UCSD-AML1 (cell line): Measurements from ENCODE around the gene PDE8A.
A peak's percentile ranks its signal among the peaks of the same experiment; 100 is the strongest.
"Not testable (repeated sequence)": the region's sequence is repeated elsewhere in the genome, so short reads cannot be mapped to it uniquely, and the experiment has no call there.

Experiments
- DNase-seq: peaks from one replicate; lab custom pipeline; 2025; ENCODE audit not compliant: unreplicated experiment; lab: John Stamatoyannopoulos, UW

The PDE8A gene

DNA sequence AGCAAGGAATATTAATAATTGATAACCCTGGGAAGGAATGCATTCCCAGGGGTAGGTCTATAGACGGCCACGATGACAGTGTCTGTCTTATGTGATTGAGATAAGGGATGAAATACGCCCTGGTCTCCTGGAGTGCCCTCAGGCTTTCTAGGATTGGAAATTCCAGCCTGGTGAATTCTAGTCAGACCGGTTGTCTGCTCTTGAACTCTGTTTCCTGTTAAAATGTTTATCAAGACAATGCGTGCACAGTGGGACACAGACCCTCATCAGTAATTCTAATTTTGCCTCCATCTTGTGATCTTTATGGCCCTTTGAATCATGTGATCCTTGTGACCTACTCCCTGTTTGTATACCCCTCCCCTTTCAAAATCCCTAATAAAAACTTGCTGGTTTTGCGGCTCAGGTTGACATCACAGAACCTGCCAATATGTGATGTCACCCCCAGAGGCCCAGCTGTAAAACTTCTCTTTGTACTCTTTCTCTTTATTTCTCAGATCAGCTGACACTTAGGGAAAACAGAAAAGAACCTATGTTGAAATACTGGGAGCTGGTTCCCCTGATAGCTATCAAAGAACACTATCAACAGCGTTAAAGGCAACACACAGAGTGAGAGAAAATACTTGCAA lies 183.3 kb downstream of the PDE8A start:
- no peak for DNase-seq

DNA sequence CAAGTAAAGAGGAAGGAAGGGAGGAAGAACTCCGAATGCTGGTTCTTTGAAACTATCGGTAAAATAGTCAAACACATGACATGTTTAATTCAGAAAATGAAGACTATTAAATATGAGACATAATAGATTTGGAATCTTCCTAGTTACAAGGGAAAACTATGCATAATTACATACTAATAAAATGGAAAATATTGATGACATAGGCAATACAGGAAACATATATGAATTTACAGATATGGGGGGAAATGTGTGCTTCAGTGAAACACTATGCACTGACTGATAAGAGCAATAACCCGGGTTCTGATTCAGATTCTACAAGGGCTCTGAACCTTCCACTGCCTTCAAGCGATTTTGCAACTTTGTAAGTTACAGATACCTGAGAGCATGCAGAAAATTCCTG lies 185.9 kb downstream of the PDE8A start:
- DNase-seq, result no peak

DNA sequence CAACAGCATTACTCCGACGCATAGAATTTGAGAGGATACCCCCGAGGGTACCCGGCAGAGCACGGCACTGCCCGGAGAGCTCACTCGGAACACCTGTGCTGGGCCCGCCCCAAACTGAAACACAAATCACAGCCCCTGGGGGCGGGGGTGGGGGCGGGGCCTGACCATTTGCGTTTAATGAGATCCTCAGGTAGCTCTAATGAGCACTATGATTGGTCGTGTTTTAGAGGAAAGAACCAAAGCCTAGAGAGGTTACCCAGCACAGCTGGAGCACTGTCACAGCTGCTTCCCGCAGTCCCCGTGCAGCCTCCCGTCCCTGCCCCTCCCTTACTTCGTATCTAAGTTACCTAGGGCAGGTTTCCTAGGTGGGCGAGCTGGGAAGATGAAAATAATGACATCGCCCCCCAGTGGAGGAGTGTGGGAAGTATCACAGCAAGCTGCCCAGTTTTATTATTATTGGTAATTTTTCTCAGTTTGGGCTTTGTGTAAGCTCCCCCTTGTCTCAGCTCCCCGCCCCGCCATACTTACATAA lies 187.1 kb downstream of the PDE8A start:
- DNase-seq, result peak; percentile 15

DNA sequence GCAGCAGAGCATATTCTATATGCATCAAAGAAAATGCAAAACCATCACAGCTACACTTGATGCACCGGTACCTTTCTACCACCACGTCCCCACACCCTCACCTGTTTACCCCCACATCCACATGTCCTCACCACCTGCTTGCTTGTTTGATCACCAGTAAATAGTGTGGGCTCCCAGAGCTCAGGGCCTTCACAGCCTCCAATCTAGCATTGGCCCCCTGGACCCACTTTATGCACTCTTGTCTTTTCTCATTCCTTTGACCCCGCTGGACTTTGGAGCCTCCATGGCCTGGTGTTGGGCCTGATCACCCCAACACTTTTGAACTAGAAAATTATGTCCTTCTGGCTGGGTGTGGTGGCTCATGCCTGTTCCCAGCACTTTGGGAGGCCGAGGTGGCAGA lies 190.1 kb downstream of the PDE8A start:
- DNase-seq, result no peak

DNA sequence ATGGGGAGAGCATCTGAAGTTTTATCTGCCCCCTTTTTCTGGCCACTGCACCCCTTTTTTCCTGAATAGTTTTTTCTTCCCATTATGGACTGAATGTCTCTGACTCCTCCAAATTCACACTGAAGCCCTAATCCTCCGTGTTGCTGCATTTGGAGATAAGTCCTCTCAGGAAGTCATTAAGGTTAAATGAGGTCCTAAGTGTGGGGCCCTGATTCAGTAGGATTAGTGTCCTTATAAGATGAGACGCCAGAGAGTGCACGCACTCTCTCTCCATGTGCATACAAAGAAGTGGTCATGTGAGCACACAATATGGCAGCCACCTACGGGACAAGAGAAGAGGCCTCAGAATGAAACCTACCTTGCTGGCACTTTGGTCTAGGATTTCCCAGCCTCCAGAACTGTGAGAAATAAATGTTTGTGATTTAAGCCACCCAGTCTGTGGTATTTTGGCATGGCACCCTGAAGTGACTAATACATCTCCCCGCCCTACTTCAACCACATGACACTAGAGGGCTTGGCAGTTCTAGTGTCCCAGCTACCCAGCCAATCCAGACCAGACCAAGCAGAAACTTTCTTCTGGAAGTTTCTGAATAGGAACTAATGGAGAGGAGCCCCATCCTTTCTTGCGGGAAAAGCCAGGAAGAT lies 191.3 kb downstream of the PDE8A start:
- no peak for DNase-seq

DNA sequence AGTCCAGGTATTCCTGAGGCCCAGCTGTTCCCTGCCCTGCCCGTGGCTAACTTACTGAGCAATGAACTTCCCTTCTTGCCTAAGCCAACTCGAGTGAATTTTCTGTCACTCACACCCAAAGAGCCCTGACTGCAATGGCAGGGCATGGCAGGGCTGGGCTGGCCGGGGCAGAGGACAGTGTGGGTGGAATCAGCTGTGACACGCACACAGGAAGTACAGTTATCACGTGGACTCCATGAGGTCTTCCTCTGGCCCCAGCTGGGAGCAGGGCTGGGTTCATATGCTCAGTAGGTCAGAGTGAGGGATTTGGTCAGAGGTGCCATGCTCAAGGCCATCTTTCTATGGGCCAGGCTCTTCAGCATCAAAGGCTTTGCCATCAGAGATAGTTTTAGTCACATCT lies 192.0 kb downstream of the PDE8A start:
- not testable (repeated sequence) for DNase-seq

DNA sequence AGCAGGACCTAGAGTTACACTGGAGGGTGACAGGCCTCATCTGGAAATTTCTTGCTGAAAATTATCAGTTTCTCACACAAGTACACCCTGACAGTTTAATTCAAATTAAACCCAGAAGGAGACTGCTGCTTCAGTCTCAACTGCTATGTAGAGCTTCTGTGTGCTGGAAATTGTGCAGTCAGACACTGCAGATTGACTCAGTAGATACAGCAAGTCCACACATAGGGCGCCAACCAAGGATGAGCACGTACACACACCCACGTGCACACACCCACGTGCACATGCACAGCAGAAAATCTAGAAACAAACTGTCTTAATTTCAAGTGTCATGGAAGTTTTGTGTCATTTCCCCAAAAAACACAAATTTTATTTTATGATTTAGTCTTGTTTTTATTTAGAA lies 192.9 kb downstream of the PDE8A start:
- DNase-seq, result no peak

DNA sequence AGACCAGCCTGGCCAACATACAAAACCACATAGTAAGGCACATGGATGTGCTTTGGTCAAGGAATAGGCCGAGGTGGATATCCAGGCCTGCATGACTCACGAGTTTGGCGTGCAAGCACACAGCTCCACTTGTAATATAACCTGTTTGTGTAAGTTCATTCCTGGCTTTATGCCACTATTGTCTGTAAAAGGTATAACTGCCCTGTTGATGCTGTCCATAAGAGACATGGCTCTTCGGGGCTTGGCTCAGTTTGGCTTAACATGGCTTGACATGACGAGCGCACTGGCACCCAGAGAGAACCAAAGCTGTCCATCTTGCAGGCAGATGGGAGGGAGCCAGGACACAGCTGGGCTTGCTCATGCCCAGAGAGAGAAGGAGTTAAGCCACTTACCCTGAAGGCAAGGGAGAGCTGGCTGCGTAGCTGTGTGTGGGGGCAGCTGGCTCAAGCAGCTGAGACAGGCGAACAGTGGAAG lies 195.4 kb downstream of the PDE8A start:
- not testable (repeated sequence) for DNase-seq

DNA sequence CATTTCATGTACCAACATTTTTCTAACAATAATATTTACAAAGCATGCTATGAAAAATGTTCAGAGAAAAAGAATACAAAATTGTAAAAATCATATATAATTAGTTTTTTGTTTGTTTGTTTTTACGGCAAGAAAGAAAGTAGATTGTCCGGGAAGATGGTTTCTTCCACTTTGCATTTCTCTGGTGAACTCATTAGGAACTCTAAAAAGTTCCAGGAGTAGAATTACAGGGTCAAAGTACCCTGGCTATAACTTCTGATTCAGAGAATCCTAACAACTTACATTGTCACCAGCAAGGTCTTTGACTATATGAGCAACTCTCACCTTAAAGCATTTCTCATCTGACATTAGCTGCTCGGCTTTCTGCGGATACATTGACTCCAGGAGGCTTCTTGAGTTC lies 196.7 kb downstream of the PDE8A start:
- no peak for DNase-seq

DNA sequence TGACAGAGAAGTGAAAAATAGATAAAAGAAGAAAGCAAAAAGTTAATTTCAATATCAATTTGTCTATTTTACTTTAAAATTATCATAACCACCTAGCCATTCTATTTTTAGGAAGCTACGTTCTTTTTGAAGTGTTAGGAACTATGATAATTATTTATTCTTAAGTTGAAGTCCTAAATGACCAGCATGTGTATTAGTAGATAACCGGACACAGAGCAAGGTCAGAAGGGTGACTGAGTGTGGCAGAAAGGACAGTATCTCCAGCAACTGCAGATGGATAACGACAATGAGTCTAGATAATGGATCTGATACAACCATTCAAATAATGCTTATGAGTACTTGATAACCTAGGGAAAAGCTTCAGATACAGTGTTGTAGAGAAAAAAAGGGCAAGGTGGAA lies 198.0 kb downstream of the PDE8A start:
- no peak for DNase-seq

DNA sequence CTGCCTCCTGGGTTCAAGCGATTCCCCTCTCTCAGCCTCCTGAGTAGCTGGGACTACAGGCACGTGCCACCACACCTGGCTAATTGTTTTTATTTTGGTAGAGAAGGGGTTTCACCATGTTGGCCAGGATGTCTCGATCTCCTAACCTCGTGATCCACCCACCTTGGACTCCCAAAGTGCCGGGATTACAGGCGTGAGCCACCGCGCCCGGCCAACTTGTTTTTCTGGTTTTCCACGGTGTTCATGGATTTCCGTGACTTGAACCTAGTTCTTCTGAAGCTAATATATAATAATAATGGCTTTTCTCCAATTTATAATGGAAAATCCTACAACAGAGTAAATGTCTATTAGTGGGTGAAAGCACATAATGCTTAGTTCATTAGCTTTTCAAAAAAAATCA lies 203.7 kb downstream of the PDE8A start:
- DNase-seq, result not testable (repeated sequence)

DNA sequence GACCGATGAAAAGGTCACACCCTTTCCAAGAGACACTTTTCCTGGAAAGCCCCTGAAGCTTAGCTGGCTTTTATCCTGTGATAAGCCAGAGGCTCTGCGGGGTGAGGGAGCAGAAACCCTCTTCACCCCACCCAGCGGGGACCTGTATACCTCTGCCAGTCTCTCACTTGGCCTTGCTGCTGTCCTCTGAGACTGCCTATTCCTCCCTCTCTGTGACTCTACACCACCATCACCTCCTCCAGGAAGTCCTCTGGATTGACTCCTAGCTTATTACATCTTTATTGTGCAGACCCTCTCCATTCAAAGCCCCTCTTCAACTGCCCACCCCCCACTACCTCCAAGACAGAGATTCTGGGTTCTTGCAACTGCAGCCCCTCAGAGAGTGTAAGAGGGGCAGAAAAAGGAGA lies 206.5 kb downstream of the PDE8A start:
- DNase-seq, result not testable (repeated sequence)
